HepG2 (cell line): Measurements from ENCODE around the gene VPS18.

Source experiments
- TEAD2 ChIP-seq: sonication (generic); formaldehyde crosslinking; IDR thresholded peaks from 2 replicates; pipeline ENCODE4 v1.9.0; 2021; ENCODE audit warnings: missing genetic modification reagents
- ZNF749 ChIP-seq: sonication (generic); formaldehyde crosslinking; IDR thresholded peaks from 2 replicates; pipeline ENCODE4 v1.8.0; 2022; ENCODE audit warnings: mild to moderate bottlenecking, missing genetic modification reagents, moderate library complexity, borderline replicate concordance
- TF ChIP-seq, protein P1 (sequence below): sonication (generic); formaldehyde crosslinking; IDR thresholded peaks from 2 replicates; pipeline ENCODE4 v1.4.0; 2020; ENCODE audit warnings: missing genetic modification reagents

DNA sequence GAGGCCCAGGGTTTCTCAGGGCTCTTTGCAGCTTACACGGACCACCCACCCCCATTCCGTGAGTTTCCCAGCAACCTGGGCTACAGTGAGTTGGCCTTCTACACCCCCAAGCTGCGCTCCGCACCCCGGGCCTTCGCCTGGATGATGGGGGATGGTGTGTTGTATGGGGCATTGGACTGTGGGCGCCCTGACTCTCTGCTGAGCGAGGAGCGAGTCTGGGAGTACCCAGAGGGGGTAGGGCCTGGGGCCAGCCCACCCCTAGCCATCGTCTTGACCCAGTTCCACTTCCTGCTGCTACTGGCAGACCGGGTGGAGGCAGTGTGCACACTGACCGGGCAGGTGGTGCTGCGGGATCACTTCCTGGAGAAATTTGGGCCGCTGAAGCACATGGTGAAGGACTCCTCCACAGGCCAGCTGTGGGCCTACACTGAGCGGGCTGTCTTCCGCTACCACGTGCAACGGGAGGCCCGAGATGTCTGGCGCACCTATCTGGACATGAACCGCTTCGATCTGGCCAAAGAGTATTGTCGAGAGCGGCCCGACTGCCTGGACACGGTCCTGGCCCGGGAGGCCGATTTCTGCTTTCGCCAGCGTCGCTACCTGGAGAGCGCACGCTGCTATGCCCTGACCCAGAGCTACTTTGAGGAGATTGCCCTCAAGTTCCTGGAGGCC is 5.4 kb downstream of the VPS18 start:
- TF ChIP-seq, protein P1, sequence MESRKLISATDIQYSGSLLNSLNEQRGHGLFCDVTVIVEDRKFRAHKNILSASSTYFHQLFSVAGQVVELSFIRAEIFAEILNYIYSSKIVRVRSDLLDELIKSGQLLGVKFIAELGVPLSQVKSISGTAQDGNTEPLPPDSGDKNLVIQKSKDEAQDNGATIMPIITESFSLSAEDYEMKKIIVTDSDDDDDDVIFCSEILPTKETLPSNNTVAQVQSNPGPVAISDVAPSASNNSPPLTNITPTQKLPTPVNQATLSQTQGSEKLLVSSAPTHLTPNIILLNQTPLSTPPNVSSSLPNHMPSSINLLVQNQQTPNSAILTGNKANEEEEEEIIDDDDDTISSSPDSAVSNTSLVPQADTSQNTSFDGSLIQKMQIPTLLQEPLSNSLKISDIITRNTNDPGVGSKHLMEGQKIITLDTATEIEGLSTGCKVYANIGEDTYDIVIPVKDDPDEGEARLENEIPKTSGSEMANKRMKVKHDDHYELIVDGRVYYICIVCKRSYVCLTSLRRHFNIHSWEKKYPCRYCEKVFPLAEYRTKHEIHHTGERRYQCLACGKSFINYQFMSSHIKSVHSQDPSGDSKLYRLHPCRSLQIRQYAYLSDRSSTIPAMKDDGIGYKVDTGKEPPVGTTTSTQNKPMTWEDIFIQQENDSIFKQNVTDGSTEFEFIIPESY (CRISPR knock-in tag), result no peak
- no peak for TF ChIP-seq ZNF749 (CRISPR knock-in tag)
- TF ChIP-seq TEAD2 (CRISPR knock-in tag), result no peak
